ENCODE data around the gene NKG7.

Gene NKG7

DNA sequence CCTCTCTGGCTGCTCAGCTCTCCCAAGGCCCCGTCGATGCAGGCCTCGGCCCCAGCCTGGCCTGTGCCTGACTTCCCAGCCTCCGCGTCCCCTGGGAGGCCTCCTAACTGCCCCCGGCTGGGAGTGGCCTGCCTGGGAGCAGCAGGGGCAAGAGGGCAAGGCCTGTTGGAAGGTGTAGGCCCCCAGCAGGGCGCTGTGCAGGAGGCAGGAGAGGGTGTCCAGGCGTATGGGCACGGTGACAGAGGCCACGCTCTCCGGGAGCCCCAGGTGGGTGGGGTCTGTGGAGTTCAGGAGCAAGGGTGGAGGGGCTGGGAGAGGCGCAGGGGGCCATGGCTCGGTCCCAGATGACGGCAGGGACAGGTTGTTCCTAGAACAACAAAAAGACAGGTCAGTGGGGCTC lies 16.7 kb upstream of the NKG7 start:
- DNase-seq, result no peak

DNA sequence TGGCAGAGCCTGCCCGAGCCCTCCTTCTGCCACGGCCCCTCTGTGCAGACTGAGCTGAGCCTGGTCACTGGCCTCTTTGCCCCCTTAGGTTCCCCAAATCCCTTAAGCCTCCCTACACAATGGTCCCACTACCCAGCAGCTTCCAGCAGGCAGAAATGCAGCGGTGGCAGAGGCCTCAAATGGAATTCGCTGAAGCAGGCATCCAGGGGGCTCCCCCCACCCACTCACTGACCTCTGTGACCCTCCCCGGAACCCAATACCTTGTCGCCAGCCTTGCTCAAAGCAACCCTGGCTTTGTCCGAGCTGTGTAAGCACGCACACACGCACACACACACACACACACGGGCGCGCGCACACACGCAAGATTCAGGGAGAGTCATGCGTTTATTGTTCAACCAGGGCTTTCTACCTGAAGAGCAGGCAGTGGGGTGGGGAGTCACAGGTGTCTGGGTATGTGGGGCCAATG lies 15.5 kb upstream of the NKG7 start, which contains the start of gene LIM2:
Gene LIM2, minus strand, starts transcription at position 51 of the 466 bp plus-strand sequence. CDS start 531 bp downstream, outside the sequence.
- no peak for DNase-seq

DNA sequence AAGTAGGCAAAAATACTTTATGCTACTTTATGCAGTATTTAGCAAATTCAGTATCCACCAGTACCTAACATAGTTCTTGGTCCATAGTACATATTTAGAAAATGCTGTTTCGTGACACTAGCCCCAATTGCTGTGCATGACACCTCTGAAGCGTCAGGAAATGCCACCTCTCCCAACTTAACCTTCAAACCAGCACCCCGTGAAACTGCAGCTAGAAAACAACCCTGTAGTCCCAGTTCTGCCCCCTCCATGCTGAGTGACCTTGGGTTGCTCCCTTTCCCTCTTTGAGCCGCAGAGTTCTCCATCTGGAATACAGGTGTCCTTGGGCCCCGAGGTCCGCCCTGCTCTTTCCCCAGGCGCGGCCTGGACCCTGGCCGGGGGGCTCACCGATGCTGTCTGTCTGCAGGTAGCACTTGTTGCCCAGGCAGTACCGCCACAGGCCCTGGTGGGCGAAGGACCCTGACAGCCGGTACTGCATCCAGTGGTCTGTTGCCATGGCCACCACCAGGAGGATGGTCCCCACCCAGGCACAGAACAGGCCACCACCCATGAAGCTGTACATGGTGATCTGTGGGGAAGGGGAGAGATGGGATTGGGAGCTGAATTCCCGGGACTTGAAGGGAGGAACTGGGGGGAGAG lies 14.5 kb upstream of the NKG7 start:
- no peak for DNase-seq

DNA sequence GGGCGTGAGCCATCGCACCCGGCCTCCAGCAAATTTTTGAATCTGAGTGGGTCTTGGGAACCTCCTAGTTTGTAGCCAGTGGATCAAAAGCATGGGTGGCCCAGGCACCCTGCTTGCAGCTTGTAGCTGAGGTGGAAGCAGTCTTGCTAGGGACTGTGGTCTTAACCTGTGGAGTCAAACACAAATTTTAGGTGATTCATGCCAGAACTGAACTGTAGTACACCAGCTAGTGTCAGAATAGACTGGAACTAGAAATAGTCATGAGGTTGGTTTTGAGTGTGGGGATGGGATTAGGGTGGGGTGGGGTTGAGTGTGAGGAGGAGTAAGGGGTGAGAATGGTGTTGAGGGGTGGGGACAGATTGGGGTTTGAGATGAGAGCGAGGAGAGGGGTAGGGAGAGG lies 9.6 kb upstream of the NKG7 start:
- no peak for DNase-seq

GRCh38 chr19:51380379-51380778 lies 7.9 kb upstream of the NKG7 start:
- DNase-seq, result no peak

DNA sequence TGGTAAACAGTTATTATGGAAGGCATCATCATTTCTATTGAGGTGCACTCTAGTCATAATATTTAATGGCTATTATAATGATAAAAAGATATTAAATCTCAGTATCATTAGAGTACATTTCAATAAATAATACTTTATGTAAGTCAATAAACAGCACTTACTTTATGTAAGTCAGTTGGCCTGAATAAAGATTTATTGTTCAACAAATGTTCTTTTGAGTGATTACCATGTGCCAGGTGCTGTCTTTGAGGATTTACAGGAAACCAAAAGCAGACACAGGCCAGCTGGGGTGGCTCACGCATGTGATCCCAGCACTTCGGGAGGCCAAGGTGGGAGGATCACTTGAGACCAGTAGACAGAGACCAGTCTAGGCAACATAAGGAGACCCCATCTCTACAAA lies 5.0 kb upstream of the NKG7 start:
- DNase-seq, result no peak

DNA sequence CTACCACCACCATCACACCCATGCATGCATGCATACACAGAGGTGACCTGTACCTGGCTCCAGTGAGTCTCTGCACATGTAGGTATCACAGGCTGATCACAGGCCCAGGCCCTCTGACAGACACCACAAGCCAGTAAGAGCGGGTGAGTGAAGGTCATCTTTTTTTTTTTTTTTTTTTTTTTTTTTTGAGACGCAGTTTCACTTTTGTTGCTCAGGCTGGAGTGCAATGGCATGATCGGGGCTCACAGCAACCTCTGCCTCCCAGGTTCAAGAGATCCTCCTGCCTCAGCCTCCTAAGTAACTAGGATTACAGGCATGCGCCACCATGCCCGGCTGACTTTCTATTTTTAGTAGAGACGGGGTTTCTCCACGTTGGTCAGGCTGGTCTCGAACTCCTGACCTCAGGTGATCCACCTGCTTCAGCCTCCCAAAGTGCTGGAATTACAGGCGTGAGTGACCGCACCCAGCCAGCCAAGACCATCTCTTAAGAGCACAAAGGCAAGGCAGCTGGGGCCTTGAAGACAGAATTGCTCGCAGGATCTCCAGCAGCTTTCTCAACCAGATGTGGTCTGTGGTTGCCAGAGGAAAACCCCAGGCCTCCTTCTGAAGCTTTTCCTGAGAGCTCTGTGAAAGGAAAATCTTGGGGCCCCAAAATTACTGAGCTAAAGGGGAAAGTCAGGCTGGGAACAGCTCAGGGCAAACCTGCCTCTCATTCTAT lies 3.2 kb upstream of the NKG7 start:
- no peak for DNase-seq

DNA sequence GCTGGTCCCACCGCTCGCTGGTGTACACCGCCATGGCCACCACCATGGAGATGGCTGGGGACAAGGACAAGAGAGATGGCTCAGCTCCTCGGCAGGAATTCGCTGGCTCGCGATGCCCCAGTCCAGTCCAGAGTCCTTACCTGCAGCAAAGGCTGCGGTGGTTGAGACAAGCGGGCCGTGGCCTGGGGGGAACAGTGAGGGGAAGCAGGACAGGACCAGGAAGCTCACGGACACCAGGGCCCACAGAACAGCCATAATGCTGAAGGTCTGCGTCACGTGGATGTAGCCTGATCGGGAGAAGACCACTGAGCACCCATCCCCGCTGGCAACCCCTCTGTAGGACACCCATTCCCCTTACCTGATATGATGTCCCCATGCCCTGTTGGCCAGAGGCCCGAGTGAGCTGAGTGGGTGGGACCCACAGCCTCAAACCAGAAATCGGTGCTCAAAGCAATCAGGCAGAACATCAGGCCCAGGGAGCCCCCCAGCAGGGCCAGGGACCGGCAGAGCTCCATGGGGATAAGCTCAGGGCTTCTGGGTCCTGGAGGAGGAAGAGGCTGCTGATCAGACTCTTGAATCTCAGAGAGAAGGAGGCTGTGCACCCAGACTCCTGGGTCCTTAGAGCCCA lies 319 bp downstream of the NKG7 start:
- DNase-seq, result no peak

- no peak for DNase-seq
These were observed 1.2 kb downstream of the NKG7 start for GRCh38 chr19:51371186-51371690.

DNA sequence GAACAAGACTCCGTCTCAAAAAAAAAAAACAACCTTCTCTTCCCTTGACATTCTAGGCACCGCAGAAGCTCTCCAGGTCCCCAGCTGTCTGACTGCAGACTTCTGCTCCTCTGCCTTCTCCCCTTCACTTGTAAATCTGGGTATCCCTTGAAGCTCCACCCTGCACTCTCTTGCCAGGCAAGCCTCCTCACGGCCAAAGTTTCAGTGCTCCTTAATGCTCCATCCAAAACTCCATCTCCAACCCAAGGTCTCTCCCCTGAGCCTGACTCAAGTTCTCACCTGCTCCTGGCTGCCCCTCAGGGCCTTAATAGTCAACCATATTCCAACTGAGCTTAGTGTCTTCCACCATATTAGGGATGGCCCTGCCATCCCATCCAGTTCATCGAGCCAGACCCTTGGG lies 2.2 kb downstream of the NKG7 start:
- DNase-seq, result no peak

- DNase-seq, result peak in 2 of 6 experiments; percentile 18 to 28
These were observed 3.8 kb downstream of the NKG7 start, which contains the start of gene CLDND2 for GRCh38 chr19:51368366-51369282. Gene CLDND2 (minus strand): TSS chr19:51369003. CDS start chr19:51368577, 426 bp downstream.

- peak; percentile 81 to 93 (median 89) for DNase-seq
These were observed 4.7 kb downstream of the NKG7 start for GRCh38 chr19:51367565-51368365.

DNA sequence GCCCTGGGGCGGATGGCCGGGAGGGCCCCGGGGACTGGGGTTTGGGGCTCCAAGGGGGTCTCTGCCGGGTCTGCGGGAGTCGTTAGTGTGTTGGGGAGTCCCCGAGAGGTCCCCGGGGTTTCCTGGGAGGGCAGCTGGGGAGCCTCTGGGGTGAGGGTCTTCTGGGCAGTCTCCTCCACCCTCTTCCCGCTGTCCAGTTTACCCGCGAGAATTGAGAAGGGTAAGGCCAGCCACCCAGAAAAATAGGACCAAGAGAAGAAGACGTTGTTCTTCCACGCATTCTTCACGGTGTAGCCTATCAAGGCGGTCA lies 5.2 kb downstream of the NKG7 start:
- DNase-seq, result no peak

DNA sequence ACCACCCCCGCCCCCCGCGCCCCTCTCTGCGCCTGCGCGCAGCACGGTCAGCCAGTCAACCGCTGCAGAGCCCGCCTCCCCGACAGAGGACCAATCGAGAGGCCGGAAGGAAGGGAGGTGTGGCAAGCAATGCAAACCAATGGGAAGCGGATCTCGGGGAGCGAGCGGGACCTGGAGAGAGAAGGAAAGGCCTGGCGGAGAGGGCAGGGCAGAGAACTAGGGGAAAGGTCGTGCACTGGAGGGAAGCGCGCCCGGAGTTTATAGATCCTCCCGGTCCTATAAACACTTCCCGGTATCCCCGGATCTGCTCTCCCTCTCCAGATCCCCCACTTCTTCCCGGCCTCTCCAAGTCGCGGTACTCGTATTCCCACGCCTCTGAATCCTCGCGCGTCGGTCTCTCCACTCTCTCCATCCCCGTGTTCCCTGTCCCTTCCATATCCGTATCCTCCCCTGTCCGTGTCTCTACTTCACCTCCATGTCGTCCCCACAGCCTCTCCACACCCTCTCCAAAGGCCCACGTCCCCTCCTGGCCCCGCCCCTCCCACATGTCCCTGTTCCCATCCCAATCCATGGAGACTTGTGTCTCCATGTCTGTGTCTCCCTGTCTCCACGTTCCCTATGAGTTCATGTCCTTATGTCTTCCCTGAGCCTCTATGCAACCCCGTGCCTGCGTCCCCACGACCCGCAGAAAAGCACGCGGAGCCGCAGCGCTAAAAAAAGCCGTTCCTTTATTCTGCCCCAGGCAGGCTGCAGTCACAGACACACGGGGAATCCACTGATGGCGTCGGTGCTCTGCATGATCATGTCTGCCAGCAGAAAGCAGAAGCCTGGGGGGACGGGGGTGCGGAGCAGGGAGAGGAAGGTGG lies 5.8 kb downstream of the NKG7 start:
- peak; percentile 77 to 93 (median 86) for DNase-seq

DNA sequence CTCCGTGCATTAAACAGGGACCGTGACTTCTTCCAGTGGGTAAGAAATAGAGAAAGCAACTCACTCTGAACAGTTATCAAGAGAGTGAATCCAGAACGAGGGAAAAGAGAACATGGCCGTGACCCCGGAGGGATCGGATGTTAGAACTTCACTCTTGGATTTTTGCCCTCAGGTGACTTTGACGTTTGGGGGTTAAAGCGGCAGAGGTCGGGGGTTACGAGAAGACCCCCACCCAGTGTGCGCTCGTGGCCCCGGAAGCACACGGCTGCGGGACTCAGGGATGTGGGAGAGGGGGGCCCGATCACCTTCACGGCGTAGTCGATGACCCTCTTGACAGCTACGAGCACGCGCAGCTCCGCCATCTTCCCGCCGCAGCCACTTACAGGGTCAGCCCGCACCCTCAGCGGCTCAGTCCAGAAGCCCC lies 6.5 kb downstream of the NKG7 start, which contains the start of gene ETFB:
Gene ETFB, minus strand, starts transcription at position 424 of the 424 bp plus-strand sequence. Its CDS starts 62 bp downstream, at position 362.
- DNase-seq, result no peak

GRCh38 chr19:51365211-51365964 lies 7.1 kb downstream of the NKG7 start:
- peak in 3 of 6 experiments; percentile 26 to 60 (median 27) for DNase-seq

DNA sequence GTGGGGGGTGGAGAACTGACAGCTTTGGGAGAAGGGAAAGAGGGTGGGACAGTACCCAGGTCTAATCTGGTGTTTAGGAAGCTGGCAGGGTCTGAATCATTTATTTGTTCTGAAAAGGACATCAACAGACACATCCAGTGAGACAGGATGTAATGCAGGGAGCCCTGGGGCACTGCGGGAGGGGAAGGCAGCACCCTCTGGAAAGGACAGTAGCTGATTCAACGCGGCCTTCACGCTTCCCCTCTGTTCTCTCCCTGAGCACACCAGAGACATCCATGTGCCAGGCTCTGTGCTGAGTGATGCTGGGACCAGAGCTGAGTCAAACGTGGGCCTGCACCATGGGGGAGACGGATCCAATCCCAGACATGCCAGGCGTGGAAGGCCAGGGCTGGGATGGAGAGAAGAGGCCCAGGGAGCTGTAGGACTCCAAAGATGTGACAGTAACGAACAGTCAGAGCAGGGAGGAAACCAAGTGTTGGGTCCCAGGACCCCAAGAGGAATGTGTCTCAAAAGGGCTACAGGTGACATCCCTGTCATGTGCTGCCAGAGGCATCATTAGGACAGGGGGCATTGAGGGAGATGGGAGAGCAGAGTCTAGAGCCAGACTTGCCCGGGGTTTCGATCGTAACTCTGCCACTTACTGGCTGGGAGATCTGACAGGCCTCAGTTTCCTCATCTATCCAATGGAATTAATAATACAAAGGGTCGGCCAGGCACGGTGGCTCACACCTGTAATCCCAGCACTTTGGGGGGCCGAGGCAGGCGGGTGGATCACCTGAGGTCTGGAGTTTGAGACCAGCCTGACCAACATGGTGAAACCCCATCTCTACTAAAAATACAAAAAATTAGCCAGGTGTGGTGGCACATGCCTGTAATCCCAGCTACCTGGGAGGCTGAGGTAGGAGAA lies 8.0 kb downstream of the NKG7 start:
- DNase-seq, result no peak

DNA sequence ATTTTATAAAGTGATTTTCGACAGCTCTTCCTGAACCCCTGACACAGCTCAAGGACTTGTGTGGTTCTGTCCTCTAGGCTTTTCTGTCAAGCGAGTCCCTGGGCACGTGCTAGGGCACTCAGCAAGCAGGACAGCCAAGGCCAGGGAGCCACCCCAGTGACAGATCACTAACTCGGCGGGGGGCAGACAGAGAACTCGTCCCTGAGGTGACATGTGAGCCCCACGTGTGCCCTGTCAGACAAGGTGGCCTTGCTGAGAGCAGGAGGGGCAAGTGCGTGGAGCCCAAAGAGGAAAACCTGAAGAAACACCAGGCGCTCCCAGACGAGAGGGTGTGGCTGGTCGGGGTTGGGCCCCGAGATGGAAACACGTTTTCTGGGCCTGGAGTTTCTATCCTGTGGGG lies 11.2 kb downstream of the NKG7 start:
- DNase-seq, result no peak

- DNase-seq, result no peak
These were observed 13.2 kb downstream of the NKG7 start for GRCh38 chr19:51359294-51359693.

All from stimulated activated naive CD4-positive, alpha-beta T cell (primary cell).